GM21423 (cell line): ENCODE measurements around the gene P2RX6.
"Not testable (repeated sequence)": the region's sequence is repeated elsewhere in the genome, so short reads cannot be mapped to it uniquely, and the experiment has no call there.

Experiments
- ATAC-seq: cut with Tn5 transposase; IDR thresholded peaks from one replicate; pipeline ENCODE4 v1.9.1; 2021; ENCODE audit warnings: mild to moderate bottlenecking, moderate library complexity; ENCODE audit not compliant: unreplicated experiment

Gene P2RX6

GRCh38 chr22:21071796-21072195 lies 56.8 kb downstream of the P2RX6 start:
- not testable (repeated sequence) for ATAC-seq

GRCh38 chr22:21073023-21073422 lies 58.1 kb downstream of the P2RX6 start:
- ATAC-seq: no peak

- no peak for ATAC-seq
Observed at GRCh38 chr22:21073482-21073881, 58.5 kb downstream of the P2RX6 start.

GRCh38 chr22:21074102-21074715 lies 59.2 kb downstream of the P2RX6 start:
- no peak for ATAC-seq

- no peak for ATAC-seq
Observed at GRCh38 chr22:21075516-21076138, 60.7 kb downstream of the P2RX6 start.

- ATAC-seq: no peak
Observed at GRCh38 chr22:21076912-21077625, 62.1 kb downstream of the P2RX6 start.
